Activated CD4-positive, CD25-positive, alpha-beta regulatory T cell treated with anti-CD3 and anti-CD28 coated beads, Interleukin-2, amount 50 U/mL, for 16 hours (primary cell): ENCODE data around the gene GSG1L.

Experiments used
- DNase-seq: peaks from one replicate; pipeline ENCODE4 v3.0.0-alpha.2; 2020; ENCODE audit warnings: low read depth, low spot score

The GSG1L gene

DNA sequence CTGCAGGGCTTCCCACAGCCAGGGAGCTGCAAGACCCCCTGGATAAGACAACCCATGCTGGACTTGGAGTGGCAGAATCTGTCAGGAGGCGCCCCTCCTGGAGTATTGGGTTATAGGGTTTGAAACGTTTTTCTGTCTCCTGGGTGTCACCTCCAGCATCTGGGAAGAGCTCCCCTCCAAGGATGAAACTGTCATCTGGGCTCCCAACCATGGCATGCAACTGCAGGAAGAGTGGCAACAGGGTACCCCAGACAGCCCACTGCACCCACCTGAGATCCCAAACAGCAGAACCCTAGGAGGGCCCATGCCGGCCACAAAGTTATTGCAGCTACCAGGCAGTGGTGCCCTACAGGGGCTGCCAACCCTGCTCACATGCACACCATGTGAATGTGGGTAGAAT is 636 bp upstream of the GSG1L start:
- no peak for DNase-seq

DNA sequence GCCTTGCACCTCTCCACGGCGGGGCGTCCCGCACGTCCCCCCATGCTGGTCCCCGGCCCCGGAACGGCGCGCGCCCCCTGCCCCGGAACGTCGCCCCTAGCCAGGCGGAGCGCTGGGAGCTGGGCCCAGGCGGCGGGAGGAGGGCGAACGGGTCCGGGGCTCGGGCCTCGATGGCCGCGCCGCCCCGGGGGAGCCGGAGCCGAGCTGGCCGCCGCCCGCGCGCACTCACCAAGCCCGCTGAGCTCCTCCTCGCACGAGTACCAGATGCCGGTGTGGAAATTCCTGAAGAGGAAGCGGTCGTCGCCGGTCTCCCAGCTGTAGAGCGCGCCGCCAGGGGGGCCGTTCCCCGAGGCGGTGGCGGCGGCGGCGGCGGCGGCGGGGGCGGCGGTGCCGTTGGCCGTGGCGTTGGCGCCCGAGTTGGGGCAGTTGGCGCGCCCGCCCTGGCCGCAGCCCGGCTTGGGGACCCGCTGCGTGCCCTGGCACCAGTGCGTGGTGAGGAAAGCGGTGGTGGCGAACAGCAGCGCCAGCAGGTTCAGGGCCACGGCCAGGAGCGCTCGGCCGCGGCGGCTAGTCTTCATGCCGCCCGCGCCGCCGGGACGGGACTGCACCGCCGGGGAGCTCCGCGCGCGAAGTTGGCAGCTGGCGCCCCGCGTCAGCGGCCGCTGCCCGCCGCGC is 530 bp downstream of the GSG1L start:
- DNase-seq, result no peak

- no peak for DNase-seq
Observed at GRCh38 chr16:28062261-28062846, 1.2 kb downstream of the GSG1L start.

- DNase-seq, result no peak
Observed at GRCh38 chr16:28061352-28062101, 2.0 kb downstream of the GSG1L start.

GRCh38 chr16:28059841-28060575 is 3.5 kb downstream of the GSG1L start:
- no peak for DNase-seq

- no peak for DNase-seq
Observed at GRCh38 chr16:28058839-28059589, 4.5 kb downstream of the GSG1L start.

- no peak for DNase-seq
Observed at GRCh38 chr16:28057949-28058348, 5.6 kb downstream of the GSG1L start.

DNA sequence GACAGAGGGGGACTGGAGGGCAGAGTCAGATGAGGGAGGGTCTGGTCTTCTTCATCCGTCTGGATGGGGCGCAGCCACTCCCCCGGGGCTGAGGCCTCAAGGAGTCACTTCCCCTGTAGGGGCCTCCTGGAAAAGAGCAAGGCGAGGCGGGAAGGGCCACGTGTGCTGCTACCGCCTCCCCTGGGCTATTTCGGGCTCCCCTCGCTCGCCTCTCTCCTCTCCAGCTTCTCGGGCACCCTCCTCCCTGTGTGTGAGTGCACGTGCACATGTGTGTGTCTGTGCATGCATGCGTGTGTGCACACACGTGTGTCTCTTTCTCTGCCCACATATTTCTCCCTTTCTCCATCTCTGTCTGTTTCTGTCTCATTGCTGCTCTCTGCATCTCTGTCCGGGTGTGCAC is 10.1 kb downstream of the GSG1L start:
- no peak for DNase-seq

GRCh38 chr16:28052274-28053128 is 11.0 kb downstream of the GSG1L start:
- no peak for DNase-seq

DNA sequence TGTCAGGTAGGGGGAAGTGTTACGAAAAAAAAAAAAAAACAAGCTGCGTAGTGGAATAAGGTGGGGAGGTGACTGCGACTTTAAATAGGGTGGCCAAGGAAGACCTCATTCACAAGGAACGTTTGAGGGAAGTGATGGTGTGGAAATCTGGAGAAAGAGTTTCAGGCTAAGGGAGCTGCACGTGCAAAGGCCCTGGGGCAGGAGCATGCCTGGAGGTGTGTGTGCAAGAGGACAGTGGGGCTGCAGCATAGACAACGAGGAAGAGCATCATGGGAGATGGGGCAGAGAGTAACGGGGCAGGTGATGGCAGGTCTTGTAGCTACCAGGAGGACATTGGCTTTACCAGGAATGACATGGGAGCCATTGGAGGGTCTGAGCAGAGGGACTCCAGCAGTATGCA is 12.0 kb downstream of the GSG1L start:
- DNase-seq, result no peak

- no peak for DNase-seq
Observed at GRCh38 chr16:28042811-28043210, 20.7 kb downstream of the GSG1L start.

DNA sequence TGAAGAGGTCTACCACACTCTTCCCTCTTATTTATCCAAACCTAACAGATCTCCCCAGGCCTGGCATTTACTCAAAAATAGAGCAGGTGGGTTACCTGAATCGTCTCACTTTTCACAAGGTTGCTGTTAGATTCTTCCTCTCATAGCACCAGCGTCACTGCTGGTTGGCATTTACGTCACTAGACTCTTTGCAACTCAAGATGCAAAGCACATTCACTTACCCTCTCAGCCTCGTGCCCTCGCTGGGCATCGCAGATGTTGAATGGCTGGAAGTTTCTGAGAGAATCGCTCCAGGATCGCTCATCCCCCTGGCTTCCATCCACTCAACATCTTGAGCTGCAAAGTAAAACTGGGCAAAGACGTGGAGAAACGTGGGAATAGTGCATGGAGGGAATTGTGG is 21.9 kb downstream of the GSG1L start:
- no peak for DNase-seq

- DNase-seq, result no peak
Observed at GRCh38 chr16:28040039-28040438, 23.5 kb downstream of the GSG1L start.

DNA sequence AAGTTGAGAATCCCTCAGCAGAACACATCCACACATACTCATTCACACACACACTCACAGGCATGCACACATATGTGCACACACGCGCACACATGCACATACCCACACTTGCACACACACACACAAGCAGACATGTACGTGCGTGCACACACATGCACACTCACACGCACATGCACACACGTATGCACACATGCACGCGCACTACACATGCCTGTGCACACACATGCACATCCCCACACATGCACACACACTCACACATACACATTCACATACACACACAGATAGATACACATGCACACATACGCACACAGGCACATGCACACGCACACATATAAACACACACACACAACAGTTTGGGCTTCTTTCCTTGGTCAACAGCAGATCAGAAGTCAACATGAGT is 24.0 kb downstream of the GSG1L start:
- DNase-seq, result no peak

GRCh38 chr16:28038409-28038808 is 25.1 kb downstream of the GSG1L start:
- no peak for DNase-seq

- DNase-seq, result no peak
Observed at GRCh38 chr16:28035866-28036393, 27.6 kb downstream of the GSG1L start.

- no peak for DNase-seq
Observed at GRCh38 chr16:28033870-28034269, 29.6 kb downstream of the GSG1L start.

- DNase-seq, result no peak
Observed at GRCh38 chr16:28029387-28030002, 34.0 kb downstream of the GSG1L start.

DNA sequence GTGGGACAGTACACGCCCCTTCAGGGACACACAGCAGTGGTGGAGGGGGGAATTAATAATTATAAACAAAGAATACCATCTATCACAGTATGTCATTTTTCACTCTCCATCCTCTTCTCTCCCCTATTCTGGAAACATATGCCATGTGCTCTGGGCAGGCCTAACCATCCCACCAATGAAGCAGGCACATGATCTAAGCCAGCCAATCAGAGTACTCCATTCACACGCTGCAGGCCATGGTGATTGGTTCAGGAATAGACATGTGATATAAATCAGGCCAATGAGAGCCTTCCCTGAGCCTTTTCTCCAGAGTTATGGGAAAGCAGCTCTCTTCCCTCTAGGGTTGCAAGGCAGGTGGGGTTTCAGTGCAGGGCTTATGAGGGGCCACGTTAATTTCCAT is 36.5 kb downstream of the GSG1L start:
- DNase-seq, result no peak

GRCh38 chr16:28025631-28026030 is 37.9 kb downstream of the GSG1L start:
- no peak for DNase-seq
